GM10266 (cell line): ENCODE data around the gene CCNY.
"Not testable (repeated sequence)": the region's sequence is repeated elsewhere in the genome, so short reads cannot be mapped to it uniquely, and the experiment has no call there.

Source experiments
- DNase-seq: peaks from one replicate; pipeline ENCODE4 v3.0.0; 2012; ENCODE audit errors: extremely low spot score
- CTCF ChIP-seq: IDR thresholded peaks from 2 replicates; pipeline ENCODE4 v1.5.1; 2012; ENCODE audit warnings: mild to moderate bottlenecking, low read depth; ENCODE audit not compliant: control insufficient read depth, insufficient read depth; ENCODE audit errors: missing control alignments

The CCNY gene

GRCh38 chr10:35400595-35401268, 64.4 kb downstream of the CCNY start:
- no peak for DNase-seq
- TF ChIP-seq CTCF, result no peak

GRCh38 chr10:35403491-35403890, 67.2 kb downstream of the CCNY start:
- not testable (repeated sequence) for DNase-seq

GRCh38 chr10:35404077-35404476, 67.8 kb downstream of the CCNY start:
- DNase-seq, result not testable (repeated sequence)

GRCh38 chr10:35406003-35406630, 69.8 kb downstream of the CCNY start:
- not testable (repeated sequence) for DNase-seq

- not testable (repeated sequence) for DNase-seq
Measured at GRCh38 chr10:35407696-35408095, 71.4 kb downstream of the CCNY start.

GRCh38 chr10:35409094-35409582, 72.8 kb downstream of the CCNY start:
- no peak for DNase-seq
- no peak for TF ChIP-seq CTCF

- TF ChIP-seq CTCF, result no peak
Measured at GRCh38 chr10:35409808-35410207, 73.5 kb downstream of the CCNY start.

GRCh38 chr10:35412003-35412723, 75.9 kb downstream of the CCNY start:
- no peak for TF ChIP-seq CTCF
- no peak for DNase-seq

More at GRCh38 chr10:35409808-35410207, 73.5 kb downstream of the CCNY start:
- DNase-seq, result no peak

GRCh38 chr10:35412900-35413491, 76.7 kb downstream of the CCNY start:
- TF ChIP-seq CTCF, result no peak
- DNase-seq, result no peak
